GF-D8 (cell line): ENCODE data around the gene MEF2C.
"Not testable (repeated sequence)": the region's sequence is repeated elsewhere in the genome, so short reads cannot be mapped to it uniquely, and the experiment has no call there.

Source experiments
- DNase-seq: peaks from one replicate; lab custom pipeline; 2025; lab: John Stamatoyannopoulos, UW

MEF2C gene

GRCh38 chr5:88798933-88799332, 84.1 kb downstream of the MEF2C start:
- not testable (repeated sequence) for DNase-seq

DNA sequence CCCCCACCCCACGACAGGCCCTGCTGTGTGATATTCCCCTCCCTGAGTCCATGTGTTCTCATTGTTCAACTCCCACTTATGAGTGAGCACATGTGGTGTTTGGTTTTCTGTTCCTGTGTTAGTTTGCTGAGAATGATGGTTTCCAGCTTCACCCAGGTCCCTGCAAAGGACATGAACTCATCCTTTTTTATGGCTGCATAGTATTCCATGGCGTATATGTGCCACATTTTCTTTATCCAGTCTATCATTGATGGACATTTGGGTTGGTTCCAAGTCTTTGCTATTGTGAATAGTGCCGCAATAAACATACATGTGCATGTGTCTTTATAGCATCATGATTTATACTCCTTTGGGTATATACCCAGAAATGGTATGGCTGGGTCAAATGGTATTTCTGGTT, 89.2 kb downstream of the MEF2C start:
- DNase-seq: not testable (repeated sequence)

GRCh38 chr5:88792144-88792840, 90.7 kb downstream of the MEF2C start:
- DNase-seq: no peak

DNA sequence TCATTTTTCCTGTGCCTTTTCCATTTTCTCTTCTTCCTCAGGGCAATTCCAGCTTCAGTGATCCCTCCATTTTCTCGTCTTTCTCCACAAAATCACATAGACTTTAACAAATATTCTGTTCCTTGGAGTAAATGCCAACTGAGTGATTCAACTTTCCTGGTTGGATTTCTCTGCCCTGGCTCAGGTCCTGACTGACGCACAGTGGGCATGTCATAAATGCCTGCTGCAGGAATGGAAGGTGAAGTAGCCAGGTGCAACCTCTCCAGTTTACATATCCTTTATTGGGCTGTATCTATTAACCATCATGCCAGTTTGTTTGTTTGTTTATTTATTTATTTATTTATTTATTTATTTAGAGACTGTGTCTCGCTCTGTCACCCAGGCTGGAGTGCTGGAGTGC, 95.1 kb downstream of the MEF2C start:
- no peak for DNase-seq

DNA sequence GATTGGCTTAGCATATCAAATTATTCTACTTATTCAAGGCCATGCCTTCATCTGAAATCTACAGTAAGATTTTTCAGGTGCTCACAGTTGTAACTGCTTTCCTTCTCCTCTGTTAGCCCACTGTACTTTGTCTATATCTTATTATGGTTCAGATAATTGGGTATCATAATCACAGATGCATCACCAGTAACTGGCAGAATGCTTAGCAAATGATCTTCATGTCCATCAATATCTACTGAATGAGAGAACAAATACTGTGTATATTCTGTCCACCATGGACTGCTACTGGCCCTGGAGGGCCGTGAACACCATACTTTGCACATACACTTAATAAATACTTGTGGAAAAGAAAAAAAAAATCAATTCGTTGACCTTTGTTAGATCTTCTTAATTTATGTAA, 96.2 kb downstream of the MEF2C start:
- DNase-seq: no peak

DNA sequence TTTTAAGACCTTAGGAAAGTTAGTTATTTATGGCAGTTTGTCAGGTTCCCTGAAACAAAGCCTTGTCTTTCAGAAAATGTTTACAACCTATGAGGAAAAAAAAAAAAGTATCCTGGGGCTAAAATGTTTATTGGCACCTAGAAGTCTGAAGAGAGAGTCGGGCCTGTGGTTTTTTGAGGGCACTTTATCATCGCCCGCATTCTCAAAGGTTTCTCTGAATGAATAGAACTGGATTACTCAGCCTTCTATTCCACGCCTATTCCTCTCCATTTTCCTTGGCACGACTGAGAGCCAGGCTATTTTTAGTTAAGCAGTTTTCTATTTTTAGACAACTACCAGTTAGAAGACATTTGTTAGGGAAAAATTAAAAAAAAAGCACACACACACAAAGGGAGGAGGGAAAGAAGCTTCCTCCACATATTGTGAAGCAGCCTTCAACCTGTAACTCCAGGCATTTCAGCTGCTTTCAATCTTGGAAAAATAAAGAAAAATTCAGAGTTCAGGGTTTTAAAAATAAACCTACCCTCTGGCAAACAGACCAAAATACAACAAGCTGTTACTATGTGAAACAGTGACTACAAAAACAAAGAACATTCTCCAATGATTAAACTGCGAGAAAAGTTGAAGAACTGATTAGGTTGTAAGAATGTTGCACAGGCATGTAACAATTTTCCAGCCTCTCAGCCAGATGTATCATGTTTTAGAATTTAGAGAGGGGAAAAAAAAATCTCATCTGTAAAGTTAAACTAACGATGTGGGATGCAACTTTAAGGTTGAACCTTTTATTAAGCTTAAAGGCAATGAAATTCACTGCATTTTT, 97.0 kb downstream of the MEF2C start:
- no peak for DNase-seq

DNA sequence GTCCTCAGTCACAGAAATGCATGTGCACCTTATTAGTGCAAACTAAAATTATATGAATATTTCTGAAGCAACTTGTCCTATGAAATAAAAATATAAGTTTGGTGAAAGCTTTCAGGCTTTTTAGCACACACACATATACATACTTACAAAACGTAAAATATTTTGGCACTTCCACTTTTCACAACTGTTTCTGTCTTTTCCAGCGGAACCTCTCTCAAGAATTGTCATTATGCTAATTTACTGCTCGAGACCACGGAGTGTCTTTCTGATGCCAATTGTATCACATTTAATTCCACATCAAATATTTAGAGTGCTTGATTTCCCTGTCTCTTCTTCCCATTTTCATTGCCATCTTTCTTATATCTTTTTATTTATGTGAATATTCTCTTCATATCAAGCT, 100.4 kb downstream of the MEF2C start:
- no peak for DNase-seq

- no peak for DNase-seq
Observed at GRCh38 chr5:88780736-88781135, 102.2 kb downstream of the MEF2C start.

DNA sequence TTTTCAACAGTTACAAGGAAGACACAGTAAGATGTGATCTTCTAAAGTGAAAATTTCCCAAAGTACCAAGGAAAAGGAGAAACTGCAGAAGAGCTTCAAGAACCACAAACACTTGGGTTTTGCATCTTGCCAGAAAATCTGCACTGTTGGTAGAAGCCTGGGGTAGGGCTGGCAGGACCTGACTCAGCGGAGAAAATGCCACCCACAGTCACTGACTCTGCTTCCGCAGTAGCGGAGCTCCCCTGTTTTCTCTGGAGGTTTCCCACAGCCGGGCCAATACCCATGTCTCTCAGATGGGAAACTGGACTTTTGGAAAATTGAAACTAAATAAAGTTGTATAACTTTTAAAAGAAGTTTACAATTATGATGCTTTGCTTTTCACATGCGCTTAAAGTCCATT, 104.2 kb downstream of the MEF2C start:
- no peak for DNase-seq

DNA sequence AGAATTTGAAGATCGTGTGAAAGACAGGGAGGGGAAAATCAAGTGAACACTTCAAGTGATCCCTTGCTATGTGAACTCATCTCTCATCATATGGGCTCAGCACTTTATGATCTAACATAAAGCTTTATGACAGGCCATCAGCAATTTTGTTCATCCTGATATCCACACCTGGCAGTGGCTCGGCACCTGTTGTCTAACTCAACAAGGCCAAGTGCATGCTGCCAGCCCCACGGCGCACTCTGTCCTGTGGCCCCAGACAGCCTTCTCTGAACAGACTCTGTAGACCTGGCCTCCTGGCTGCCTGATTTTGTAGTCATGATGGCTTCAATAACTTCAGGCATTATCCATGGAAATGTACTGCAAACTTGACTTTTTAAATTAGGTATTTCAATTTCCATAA, 106.3 kb downstream of the MEF2C start:
- DNase-seq: no peak

DNA sequence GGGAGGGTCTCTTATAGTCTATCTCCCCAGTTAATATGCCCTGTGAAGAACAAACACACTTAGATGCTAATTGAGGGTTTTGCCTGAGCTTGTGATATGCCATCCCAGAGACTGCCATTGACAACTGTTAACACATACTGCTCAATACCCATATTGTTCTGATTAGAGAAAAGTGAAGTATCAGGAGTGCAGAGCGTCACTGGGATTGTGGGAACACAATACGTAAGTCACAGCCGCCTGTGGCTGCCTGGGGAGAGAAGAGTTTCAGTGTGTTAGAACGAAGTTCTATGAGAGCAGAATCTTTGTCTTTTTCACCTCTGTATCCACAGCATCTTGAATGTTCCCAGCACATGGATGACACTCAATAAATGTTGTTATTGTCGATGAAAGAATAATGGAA, 110.2 kb downstream of the MEF2C start:
- no peak for DNase-seq

GRCh38 chr5:88772047-88772446, 110.9 kb downstream of the MEF2C start:
- DNase-seq: no peak

DNA sequence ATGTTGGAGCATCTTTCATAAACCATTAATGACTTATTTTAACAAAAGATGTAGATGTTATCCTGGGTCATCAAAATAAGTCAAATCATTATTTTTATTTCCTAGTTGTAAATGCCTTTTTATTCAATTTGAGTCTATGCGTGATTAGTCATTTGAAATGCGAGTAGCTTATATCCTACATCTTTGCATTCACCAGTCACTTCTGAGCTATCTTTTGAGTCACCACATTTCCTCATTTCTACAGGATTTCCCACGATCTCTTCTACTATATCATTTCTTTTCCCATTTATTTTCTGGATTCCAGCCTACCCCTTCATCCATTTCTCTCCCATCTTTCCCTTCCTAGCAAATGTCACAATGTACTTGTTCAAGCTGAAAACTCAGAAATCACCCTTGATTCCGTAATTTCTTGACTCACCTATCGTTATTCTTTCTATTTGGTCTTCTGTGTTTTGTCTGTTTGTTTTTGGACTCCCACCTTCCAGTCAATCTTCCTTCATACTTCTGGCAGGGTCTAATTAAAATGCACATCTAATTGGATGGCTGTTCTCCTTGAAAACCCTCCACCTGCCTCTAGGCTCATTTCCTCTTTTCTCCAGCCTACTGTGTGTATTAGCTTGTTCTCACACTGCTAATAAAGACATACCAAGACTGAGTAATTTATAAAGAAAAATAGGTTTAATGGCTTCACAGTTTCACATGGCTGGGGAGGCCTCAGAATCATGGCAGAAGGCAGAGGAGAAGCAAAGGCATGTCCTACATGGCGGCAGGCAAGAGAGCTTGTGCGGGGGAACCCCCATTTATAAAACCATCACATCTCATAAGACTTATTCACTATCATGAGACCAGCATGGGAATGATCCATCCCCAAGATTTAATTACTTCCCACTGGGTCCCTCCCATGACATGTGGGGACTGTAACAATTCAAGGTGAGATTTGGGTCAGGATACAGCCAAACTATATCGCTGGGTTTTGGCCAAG, 112.4 kb downstream of the MEF2C start:
- DNase-seq: no peak

DNA sequence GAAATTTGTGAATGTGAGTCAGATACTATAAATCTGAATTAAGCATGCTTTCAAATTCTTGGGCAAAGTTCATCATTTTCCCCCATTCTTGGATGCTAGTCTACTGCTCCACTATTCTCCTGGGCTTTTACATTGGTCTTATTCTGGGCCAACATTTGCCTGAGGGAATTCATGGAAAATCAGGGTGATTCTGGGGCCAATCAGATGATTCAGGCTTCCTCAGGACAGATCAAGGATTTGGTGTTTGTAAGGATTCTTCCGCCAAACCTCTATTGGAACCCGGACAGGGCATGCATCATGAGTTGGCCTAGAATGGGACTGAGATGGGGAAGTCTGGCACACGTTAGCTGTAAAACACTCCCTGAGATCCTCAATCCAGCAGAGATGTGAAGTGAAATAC, 113.8 kb downstream of the MEF2C start:
- DNase-seq: no peak

GRCh38 chr5:88768411-88768810, 114.6 kb downstream of the MEF2C start:
- DNase-seq: no peak

GRCh38 chr5:88765798-88766197, 117.2 kb downstream of the MEF2C start:
- no peak for DNase-seq

DNA sequence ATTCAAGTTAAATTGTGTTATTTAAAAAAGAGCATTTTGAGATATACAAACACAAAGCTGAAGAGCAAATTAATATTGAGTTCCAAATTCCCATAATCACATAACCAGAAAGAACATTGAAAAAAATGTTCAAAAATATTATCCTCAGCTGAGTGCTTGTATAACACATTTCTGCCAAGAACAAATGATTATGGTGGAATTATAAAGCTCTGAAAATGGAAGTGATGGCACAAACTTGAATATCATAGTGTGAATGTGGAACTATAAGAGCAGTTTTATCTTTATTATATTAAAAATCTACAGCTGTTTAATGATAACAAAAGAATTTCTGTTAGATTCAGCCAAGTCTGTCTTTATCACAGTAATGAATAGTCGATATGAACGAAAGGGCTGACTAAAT, 117.8 kb downstream of the MEF2C start:
- DNase-seq: no peak

GRCh38 chr5:88761939-88762338, 121.0 kb downstream of the MEF2C start:
- no peak for DNase-seq

DNA sequence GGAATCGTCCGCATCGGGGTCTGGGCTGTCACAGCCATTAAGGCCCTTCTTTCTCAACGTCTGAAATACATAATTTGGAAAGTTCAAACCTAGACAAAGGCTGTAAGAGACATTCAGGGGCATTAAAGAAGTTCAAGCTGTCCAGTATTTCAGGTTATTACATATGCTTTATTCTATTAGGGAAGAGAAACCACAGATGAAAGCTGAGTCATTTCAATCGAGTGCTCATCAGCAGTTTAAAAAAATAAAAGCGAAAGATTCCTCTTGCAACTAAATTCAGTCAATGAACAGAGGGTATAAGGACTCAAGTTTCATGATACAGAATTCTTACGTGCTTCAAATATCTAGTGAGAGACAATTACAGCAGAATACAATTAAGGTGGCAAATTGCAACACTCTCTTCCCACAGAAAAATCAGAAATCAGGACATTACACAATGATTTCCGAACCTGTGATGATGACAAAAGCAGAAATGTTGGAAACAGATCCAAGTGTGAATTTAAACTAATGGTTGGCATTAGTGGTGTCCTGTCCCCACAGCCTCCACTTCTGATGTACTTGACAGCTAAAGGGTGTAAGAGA, 121.6 kb downstream of the MEF2C start:
- no peak for DNase-seq

DNA sequence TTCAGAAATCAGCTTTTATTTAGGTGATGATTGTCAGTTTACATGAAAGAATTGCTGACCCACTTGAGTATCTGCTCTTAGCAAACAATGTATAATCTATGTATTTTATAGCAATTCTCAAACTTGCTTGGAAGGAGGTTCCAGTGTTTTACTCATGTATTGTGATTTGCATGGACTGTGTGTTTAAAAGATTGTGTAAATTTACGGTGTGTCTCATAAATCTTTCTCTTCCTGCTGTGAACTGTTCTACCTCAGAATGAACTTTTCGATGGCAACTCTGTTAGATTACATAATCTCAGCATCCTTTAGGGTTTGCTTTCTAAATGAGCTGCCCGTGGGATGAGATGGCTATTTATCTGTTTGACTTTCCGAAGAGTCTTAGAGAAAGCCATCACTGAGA, 122.5 kb downstream of the MEF2C start:
- DNase-seq: no peak

DNA sequence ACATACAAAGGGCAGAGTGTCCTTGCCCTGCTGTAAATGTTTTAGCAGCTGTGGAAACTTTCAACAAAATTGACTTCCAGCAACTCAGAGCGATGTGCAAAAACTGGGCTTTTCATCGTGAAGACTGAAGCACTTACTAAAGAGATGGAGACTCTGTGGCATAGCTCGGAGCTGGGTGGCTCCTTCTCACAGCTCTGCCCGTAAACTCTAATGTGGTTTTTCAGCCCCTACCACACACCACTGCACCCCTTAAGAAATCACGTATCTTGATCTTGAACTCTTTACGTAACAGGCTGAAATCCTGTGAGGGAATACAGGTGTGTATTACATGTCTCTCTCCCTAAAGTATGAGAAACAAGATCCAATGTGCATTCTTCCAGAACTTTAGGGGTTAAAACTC, 124.4 kb downstream of the MEF2C start:
- no peak for DNase-seq

DNA sequence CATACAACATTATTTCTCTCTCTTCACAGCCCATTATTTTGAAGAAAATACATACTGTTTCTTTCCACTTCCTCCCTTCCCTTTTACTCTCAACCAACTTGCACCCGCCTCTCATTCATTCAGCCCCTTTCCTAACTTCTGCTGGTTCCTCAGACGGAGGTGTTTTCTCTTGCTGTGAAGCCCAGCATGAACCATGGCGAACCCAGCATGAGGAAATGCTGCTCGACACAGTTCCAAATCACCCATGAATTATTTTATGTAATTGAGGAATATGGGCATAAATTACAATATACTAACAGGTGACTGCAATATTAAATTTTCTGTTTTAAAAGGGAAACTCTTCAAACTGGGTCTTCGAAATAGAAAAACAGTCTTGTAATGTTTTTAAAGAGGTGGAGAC, 124.8 kb downstream of the MEF2C start:
- no peak for DNase-seq
